Measurements from ENCODE around the gene FMNL2. TPM values are rescaled to one million over a fixed set of nuclear protein-coding genes. Genes with fewer than 3 reads are reported as not detected.

Gene FMNL2
- total and polyA plus RNA-seq, 2 experiments from 2014 or later: 16.5 to 45.4 TPM

DNA sequence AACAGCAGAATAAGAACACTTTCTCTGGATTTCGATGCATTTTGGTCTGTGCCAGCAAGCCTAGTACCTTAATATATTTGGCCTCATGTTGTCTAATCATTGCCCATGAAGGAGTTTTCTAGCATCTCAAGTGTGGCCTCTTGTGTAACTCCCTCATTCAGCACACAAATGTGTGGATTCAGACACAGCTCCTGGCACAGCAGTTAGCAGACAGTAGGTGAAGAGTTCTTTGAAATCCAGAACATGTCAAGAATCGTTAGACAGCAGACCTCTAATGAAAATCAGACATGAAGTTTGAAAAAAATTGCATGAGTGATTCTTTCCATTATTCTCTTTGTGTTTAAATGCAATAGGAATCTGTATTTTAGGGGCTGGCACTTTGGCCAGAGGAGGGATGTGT is 177.0 kb downstream of the FMNL2 start (continued):
- TF ChIP-seq NANOG (IDR thresholded peaks at IDR 0.05; ENCODE audit: borderline replicate concordance): no peak
- TF ChIP-seq CTCF (conservative IDR thresholded peaks at IDR 0.05; ENCODE audit: low read depth in 2 of 2): no peak
- no peak for TF ChIP-seq JUNB (IDR thresholded peaks at IDR 0.05; ENCODE audit: unreplicated experiment)
- TF ChIP-seq POLR2AphosphoS5 (IDR thresholded peaks at IDR 0.05; ENCODE audit: low read depth): no peak
- TF ChIP-seq EZH2 (IDR thresholded peaks at IDR 0.05; ENCODE audit: low read depth, unreplicated experiment): no peak
- no peak for TF ChIP-seq CREB1 (CRISPR knock-in tag; IDR thresholded peaks at IDR 0.05; ENCODE audit: low read depth)
- TF ChIP-seq ZNF114 (CRISPR knock-in tag; IDR thresholded peaks at IDR 0.05): no peak

DNA sequence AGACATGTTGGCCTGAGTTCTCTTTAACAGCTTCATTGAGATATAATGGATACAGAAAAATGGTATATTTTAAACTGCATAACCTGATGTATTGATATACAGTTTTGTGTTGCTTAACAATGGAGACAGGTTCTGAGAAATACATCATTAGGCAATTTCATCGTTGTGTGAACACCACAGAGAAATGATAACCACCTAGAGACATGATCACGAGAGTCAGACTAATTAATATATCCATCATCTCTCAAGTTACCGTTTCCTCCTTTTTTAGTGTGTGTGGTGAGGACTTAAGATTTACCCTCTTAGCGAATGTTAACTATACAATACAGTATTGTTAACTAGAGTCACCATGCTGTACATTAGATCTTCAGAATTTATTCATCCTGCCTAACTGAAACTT is 178.1 kb downstream of the FMNL2 start:
- H3K27ac Mint-ChIP-seq: no peak overlapping the region
- 0 out of 2 replicates have a peak, but pooled peaks cover 4% of the 10 kb centered on the region for H3K4me1 ChIP-seq (ENCODE audit: insufficient read depth)
- H2AFZ ChIP-seq: no peak overlapping the region
- H3K36me3 ChIP-seq (ENCODE audit: insufficient read depth): no peaks in the 10 kb centered on the region
- no peak for DNase-seq (ENCODE audit: low spot score)
- no peak overlapping the region for H3K4me3 ChIP-seq
- no peaks in the 10 kb centered on the region for H3F3A ChIP-seq (replicated peaks; ENCODE audit: low read depth)
- ATAC-seq: no peak
- H4K20me1 ChIP-seq (replicated peaks; ENCODE audit: insufficient read depth): peaks cover 10% of the 10 kb centered on the region
- peaks cover 84% of the 10 kb centered on the region for H3K79me2 ChIP-seq (replicated peaks; ENCODE audit: insufficient read depth)
- H3K4me1 Mint-ChIP-seq: peaks cover 26% of the 10 kb centered on the region
- H3K27me3 Mint-ChIP-seq (ENCODE audit: insufficient read depth, low read depth, poor library complexity): no peaks in the 10 kb centered on the region
- no peaks in the 10 kb centered on the region for H3K36me3 Mint-ChIP-seq (ENCODE audit: low read depth)
- H3K4me2 ChIP-seq: no peak overlapping the region
- no peak overlapping the region for H3K4me3 Mint-ChIP-seq
- no peaks in the 10 kb centered on the region for H3K27me3 ChIP-seq (ENCODE audit: insufficient read depth)
- H3K27ac ChIP-seq (ENCODE audit: low read depth): no peak overlapping the region
- no peaks in the 10 kb centered on the region for H3K9me2 ChIP-seq (ENCODE audit: insufficient read depth)
- H3K9me3 Mint-ChIP-seq: no peaks in the 10 kb centered on the region
- TF ChIP-seq, protein P1, sequence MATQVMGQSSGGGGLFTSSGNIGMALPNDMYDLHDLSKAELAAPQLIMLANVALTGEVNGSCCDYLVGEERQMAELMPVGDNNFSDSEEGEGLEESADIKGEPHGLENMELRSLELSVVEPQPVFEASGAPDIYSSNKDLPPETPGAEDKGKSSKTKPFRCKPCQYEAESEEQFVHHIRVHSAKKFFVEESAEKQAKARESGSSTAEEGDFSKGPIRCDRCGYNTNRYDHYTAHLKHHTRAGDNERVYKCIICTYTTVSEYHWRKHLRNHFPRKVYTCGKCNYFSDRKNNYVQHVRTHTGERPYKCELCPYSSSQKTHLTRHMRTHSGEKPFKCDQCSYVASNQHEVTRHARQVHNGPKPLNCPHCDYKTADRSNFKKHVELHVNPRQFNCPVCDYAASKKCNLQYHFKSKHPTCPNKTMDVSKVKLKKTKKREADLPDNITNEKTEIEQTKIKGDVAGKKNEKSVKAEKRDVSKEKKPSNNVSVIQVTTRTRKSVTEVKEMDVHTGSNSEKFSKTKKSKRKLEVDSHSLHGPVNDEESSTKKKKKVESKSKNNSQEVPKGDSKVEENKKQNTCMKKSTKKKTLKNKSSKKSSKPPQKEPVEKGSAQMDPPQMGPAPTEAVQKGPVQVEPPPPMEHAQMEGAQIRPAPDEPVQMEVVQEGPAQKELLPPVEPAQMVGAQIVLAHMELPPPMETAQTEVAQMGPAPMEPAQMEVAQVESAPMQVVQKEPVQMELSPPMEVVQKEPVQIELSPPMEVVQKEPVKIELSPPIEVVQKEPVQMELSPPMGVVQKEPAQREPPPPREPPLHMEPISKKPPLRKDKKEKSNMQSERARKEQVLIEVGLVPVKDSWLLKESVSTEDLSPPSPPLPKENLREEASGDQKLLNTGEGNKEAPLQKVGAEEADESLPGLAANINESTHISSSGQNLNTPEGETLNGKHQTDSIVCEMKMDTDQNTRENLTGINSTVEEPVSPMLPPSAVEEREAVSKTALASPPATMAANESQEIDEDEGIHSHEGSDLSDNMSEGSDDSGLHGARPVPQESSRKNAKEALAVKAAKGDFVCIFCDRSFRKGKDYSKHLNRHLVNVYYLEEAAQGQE (IDR thresholded peaks at IDR 0.05; ENCODE audit: unreplicated experiment): no peak
- TF ChIP-seq ETS1 (IDR thresholded peaks at IDR 0.05): no peak
- TF ChIP-seq EZH2phosphoT487 (IDR thresholded peaks at IDR 0.05; ENCODE audit: unreplicated experiment): no peak
- TF ChIP-seq ZNF331 (CRISPR knock-in tag; IDR thresholded peaks at IDR 0.05; ENCODE audit: low read depth): no peak
- no peak for TF ChIP-seq ZNF462 (CRISPR knock-in tag; IDR thresholded peaks at IDR 0.05)
